ENCODE results near the gene PCNX3.
"Not testable (repeated sequence)": the region's sequence is repeated elsewhere in the genome, so short reads cannot be mapped to it uniquely, and the experiment has no call there.

DNA sequence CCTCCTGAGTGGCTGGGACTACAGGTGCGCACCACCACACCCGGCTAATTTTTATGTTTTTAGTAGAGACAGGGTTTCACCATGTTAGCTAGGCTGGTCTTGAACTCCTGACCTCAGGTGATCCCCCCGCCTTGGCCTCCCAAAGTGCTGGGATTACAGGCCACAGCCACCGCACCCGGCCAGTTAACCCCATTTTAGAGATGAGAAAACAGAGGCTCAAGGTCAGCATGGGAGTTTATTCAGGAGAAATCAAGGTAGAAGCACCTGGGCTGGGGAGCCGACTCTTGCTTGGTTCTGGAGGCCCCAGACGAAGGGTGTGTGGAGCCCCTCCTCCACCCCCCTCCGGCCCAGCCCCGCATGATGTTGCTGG, 23.6 kb downstream of the PCNX3 start:
- TF ChIP-seq, protein P1, sequence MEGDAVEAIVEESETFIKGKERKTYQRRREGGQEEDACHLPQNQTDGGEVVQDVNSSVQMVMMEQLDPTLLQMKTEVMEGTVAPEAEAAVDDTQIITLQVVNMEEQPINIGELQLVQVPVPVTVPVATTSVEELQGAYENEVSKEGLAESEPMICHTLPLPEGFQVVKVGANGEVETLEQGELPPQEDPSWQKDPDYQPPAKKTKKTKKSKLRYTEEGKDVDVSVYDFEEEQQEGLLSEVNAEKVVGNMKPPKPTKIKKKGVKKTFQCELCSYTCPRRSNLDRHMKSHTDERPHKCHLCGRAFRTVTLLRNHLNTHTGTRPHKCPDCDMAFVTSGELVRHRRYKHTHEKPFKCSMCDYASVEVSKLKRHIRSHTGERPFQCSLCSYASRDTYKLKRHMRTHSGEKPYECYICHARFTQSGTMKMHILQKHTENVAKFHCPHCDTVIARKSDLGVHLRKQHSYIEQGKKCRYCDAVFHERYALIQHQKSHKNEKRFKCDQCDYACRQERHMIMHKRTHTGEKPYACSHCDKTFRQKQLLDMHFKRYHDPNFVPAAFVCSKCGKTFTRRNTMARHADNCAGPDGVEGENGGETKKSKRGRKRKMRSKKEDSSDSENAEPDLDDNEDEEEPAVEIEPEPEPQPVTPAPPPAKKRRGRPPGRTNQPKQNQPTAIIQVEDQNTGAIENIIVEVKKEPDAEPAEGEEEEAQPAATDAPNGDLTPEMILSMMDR (conservative IDR thresholded peaks at IDR 0.05; ENCODE audit: low read depth, low read length): not testable (repeated sequence)
- not testable (repeated sequence) for TF ChIP-seq POLR2A (IDR thresholded peaks at IDR 0.05; ENCODE audit: low read depth, low read length); CEBPB (IDR thresholded peaks at IDR 0.05; ENCODE audit: low read depth, low read length); MAZ (IDR thresholded peaks at IDR 0.05; ENCODE audit: borderline replicate concordance, low read depth, low read length)
